ENCODE measurements around the gene LINS1.

DNA sequence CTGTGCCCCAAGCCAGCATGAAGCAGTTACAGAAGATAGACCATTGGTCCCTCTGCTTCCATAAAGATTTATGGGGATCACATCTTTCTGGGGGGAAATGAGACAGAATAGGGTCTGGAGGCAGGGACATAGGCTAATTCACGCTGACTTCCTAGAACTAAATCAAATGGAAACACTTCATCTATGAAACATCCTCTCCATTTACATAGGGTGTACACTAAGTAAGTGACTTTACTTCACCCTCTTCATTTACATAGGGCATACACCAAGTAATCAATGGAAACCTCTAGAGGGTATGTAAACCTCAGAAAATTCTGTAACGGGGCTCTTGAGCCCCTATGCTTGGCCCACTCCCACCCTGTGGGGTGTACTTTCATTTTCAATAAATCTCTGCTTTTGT lies 10.1 kb downstream of the LINS1 start:
- TF ChIP-seq POLR2AphosphoS5 (IDR thresholded peaks at IDR 0.05) (no peak), POLR2A (IDR thresholded peaks at IDR 0.05) (no peak)

All from spleen (tissue), 3 donors.